Gastrocnemius medialis (tissue), 4 donors: ENCODE results near the gene PPP6R2. TPM values are rescaled to one million over a fixed set of nuclear protein-coding genes. Genes with fewer than 3 reads are reported as not detected.

ENCODE experiments used
- ATAC-seq, 2 donors: fragments of 150-250 bp; one replicate each; pipeline ENCODE4 v1.9.1; 2016
- DNase-seq, 2 donors: peaks; one replicate each; pipeline ENCODE4 v3.0.0-alpha.2; 2019
- H3K27ac ChIP-seq, 4 donors: fragments of 200-600 bp; sonication (generic); 1 replicate in 1 of 4; 2 replicates in 3 of 4; pipeline ENCODE4 v1.5.1; 2016 to 2018; ENCODE audit warnings: mild to moderate bottlenecking in 2 of 4, moderate library complexity in 1 of 4
- H3K27me3 ChIP-seq, 3 donors: fragments of 200-600 bp; sonication (generic) in 2 of 3; 1 replicate in 1 of 3; 2 replicates in 2 of 3; pipeline versions ENCODE4 v1.5.1 to v1.6.0; 2016 to 2019; ENCODE audit warnings: mild to moderate bottlenecking in 1 of 3, moderate library complexity in 1 of 3
- H3K36me3 ChIP-seq, 2 donors: fragments of 200-600 bp; sonication (generic) in 1 of 2; one replicate each; pipeline ENCODE4 v1.5.1; 2017 to 2018
- H3K4me1 ChIP-seq, 2 donors: fragments of 200-600 bp; sonication (generic) in 1 of 2; one replicate each; pipeline ENCODE4 v1.5.1; 2016 to 2017; ENCODE audit warnings: mild to moderate bottlenecking in 2 of 2
- H3K4me3 ChIP-seq, 4 donors: fragments of 200-600 bp; sonication (generic) in 3 of 4; 1 replicate in 1 of 4; 2 replicates in 3 of 4; pipeline ENCODE4 v1.5.1; 2016 to 2019; ENCODE audit warnings: mild to moderate bottlenecking in 2 of 4
- H3K9me3 ChIP-seq, 3 donors: fragments of 200-600 bp; sonication (generic) in 2 of 3; 1 replicate in 1 of 3; 2 replicates in 2 of 3; pipeline ENCODE4 v1.5.1; 2016 to 2019
- POLR2A ChIP-seq, 2 donors: fragments of 450-650 bp; IDR thresholded peaks; one replicate each; pipeline ENCODE4 v1.6.1; 2017; ENCODE audit warnings: antibody characterized with exemption in 2 of 2, mild to moderate bottlenecking in 2 of 2, moderate library complexity in 2 of 2
- in situ Hi-C, 4 donors: fragments of 200-750 bp; cut with MboI; loops; one replicate each; pipeline versions ENCODE4 v1.15.0 to v1.8.0; 2017; ENCODE audit warnings: low sequenced_read_pairs in 4 of 4
- intact Hi-C: fragments of 100-400 bp; cut with DNase I; formaldehyde crosslinking; loops from one replicate; pipeline ENCODE4 v1.15.1; 2023; ENCODE audit warnings: low total_unique reads
- total RNA-seq, 4 donors: library from RNA; depleted of rRNA; stranded (reverse); fragments of >200 nt; gene quantifications; one replicate each; pipeline versions ENCODE4 v1.1.0 to v1.2.3, GENCODE V29; 2016
- TF ChIP-seq, protein P1 (sequence below), 5 experiments: fragments of 450-650 bp in 3 of 5; fragments of 200-600 bp in 2 of 5; sonication (generic) in 2 of 5; IDR thresholded peaks in 4 of 5; conservative IDR thresholded peaks in 1 of 5; 1 replicate in 4 of 5; 2 replicates in 1 of 5; pipeline ENCODE4 v1.5.1; 2016 to 2019; ENCODE audit warnings: antibody characterized with exemption in 5 of 5, mild to moderate bottlenecking in 3 of 5, moderate library complexity in 3 of 5

The PPP6R2 gene
- total RNA-seq, 4 donors from 2014 or later: 55.7 to 96.2 (median 74.1) TPM

DNA sequence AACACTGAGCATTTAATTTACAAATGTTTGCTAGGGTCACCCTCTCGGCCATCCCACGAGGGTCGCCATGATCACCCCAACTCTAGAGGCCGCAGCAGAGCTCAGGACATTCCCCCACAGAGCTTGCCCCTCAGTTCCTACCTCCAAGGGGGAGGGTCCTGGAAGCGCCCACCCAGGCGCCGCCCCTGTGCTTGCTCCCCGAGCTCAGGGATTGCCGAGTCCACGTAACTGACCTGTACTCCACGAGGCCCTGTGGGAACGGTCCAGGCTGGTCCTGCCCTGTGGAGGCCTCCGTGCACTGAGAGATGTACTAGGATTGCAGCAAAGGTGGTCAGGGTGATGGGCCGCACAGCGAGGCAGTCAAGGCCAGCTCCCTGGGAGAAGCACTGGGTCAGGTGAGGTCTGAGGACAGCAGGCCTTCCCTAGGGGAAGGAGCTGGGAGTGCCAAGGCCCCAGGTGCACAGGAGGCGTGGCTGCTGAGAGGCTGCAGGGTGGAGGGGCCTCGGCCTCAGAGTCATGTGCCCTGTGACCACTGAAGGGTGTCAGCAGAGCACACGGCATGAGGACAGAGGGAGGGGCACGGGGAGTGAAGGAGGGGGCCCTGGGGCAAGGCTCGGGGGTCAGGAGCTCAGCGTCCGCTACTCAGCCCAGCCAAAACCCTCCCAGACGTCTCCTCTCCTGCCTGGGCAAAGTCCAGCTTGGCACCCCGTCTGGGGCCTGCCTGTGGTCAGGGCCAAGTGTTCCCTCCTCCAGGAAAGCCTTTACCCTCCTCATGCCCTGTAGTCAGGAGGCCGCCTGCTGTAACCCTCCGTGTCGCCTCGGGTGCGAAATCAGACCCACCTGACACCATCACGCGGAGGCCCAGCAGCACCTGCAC lies 141.1 kb downstream of the PPP6R2 start:
- TF ChIP-seq, protein P1, sequence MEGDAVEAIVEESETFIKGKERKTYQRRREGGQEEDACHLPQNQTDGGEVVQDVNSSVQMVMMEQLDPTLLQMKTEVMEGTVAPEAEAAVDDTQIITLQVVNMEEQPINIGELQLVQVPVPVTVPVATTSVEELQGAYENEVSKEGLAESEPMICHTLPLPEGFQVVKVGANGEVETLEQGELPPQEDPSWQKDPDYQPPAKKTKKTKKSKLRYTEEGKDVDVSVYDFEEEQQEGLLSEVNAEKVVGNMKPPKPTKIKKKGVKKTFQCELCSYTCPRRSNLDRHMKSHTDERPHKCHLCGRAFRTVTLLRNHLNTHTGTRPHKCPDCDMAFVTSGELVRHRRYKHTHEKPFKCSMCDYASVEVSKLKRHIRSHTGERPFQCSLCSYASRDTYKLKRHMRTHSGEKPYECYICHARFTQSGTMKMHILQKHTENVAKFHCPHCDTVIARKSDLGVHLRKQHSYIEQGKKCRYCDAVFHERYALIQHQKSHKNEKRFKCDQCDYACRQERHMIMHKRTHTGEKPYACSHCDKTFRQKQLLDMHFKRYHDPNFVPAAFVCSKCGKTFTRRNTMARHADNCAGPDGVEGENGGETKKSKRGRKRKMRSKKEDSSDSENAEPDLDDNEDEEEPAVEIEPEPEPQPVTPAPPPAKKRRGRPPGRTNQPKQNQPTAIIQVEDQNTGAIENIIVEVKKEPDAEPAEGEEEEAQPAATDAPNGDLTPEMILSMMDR (IDR thresholded peaks at IDR 0.05 in 4 of 5, conservative IDR thresholded peaks at IDR 0.05 in 1 of 5): no peak
- TF ChIP-seq POLR2A (IDR thresholded peaks at IDR 0.05): no peak

DNA sequence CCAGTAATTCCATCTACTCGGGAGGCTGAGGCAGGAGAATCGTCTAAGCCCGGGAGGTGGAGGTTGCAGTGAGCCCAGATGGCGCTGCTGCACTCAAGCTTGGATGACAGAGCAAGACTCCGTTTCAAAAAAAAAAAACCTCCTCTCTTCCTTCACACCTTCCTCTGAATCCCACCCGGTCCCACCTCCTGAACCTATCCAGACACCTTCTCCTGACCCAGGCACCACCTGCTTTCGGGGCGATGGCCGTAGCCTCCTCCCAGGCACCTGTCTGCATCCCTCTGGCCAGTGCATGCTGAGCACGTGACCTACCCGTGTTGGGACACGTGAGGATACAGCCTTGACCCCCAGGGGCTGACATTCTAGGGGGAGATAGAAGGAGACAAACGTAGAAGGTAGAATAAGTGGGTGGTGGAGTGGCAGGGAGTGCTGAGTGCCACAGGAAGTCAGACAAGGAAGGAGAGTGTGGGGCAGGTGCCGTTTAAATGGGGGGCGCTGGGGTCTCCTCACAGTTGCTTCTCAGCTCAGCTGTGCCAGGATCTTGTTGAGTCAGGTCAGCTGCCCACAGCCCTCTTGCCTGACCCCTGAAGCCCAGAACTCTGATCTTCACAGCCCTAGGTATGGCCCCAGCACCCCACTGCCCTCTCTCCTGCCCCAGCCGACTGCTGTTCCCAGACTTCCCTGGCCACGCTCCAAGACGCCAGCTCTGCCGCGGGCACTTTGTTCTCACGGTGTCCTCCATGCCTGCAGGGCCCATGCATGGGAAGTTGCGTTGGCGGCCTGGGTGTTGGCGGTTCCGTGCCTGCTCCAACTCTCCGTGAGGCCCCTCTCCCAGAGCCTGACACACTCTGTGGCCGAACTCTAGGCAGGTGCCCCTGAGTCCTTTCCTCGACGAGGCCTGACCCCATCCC lies 142.3 kb downstream of the PPP6R2 start:
- no peak for TF ChIP-seq POLR2A (IDR thresholded peaks at IDR 0.05)
- TF ChIP-seq, protein P1 (IDR thresholded peaks at IDR 0.05 in 4 of 5, conservative IDR thresholded peaks at IDR 0.05 in 1 of 5): no peak
- intact Hi-C loops: no loop called here
- Histone ChIP-seq H3K36me3 (no peaks in the 10 kb centered on the region), H3K9me3 (no peaks in the 10 kb centered on the region), H3K4me1 (no peaks in the 10 kb centered on the region), H3K4me3 (no peak overlapping the region), H3K27me3 (peaks cover 28 to 43% (median 36%) of the 10 kb centered on the region in 3 donors), H3K27ac (no peak overlapping the region)
- ATAC-seq (no peak), DNase-seq (no peak)
- in situ Hi-C loops: no loop called here

More for the DNA sequence above, 141.1 kb downstream of the PPP6R2 start:
- Histone ChIP-seq H3K4me3 (no peak overlapping the region), H3K9me3 (no peaks in the 10 kb centered on the region), H3K27ac (no peak overlapping the region), H3K27me3 (peaks cover 38 to 45% (median 43%) of the 10 kb centered on the region in 3 donors), H3K36me3 (no peaks in the 10 kb centered on the region), H3K4me1 (no peaks in the 10 kb centered on the region)
- DNase-seq (no peak), ATAC-seq (no peak)
- in situ Hi-C loops (no loop called here), intact Hi-C loops (no loop called here)

DNA sequence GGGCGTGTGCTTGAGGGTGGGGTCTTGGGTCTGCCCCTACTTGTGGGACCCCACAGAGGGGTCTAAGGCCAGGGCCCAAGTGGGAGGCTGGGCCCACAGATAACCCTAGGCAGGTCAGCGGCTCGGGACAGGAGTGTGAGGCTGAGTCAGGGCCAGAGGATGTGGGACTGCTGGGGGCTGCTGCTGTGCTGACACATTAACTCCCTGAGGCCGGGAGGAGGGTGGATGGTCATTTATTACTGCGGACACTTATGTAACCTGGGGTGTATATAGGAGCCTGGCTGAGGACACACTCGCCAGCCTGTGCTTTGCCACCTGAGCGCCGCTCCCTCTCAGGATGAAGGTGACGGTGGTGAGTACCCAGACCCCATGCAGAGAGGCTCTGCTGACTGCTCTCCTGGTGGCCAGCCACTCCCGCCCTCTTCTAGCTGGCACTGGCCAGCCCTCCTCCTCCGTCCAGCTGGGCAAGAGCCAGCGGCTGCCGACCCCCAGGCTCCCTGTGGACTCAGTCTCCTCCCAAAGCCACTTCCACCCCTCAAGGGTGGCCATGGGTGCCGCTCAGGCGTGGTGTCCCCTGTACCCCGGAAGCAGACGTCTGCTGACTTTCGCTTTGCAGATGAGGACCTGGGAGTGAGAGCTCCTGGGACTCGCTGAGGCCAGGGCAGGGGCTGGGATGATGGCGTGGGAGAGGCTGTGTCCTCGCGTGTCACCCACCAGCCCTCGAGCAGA lies 143.6 kb downstream of the PPP6R2 start, which contains the start of gene MIOX:
TSS of gene MIOX (plus strand) at position 299 of the 729 bp plus-strand sequence. CDS start at position 338, 39 bp downstream.
- no peak within 1 kb of the TSS for H3K27ac ChIP-seq
- H3K9me3 ChIP-seq: no peaks in the 10 kb centered on the region
- no peak within 1 kb of the TSS for H3K4me3 ChIP-seq
- TF ChIP-seq, protein P1 (IDR thresholded peaks at IDR 0.05 in 4 of 5, conservative IDR thresholded peaks at IDR 0.05 in 1 of 5): no peak
- TF ChIP-seq POLR2A (IDR thresholded peaks at IDR 0.05): no peak
- no peak for ATAC-seq
- in situ Hi-C loops: no loop called here
- H3K4me1 ChIP-seq: no peaks in the 10 kb centered on the region
- H3K27me3 ChIP-seq: peaks cover 18 to 32% (median 26%) of the 10 kb centered on the region in 3 donors
- no peak for DNase-seq
- intact Hi-C loops: no loop called here
- H3K36me3 ChIP-seq: no peaks in the 10 kb centered on the region

- Histone ChIP-seq H3K4me1 (no peaks in the 10 kb centered on the region), H3K36me3 (no peaks in the 10 kb centered on the region), H3K27me3 (peaks cover 10 to 25% (median 19%) of the 10 kb centered on the region in 3 donors), H3K27ac (no peak overlapping the region), H3K9me3 (no peaks in the 10 kb centered on the region), H3K4me3 (no peak overlapping the region)
- ATAC-seq (no peak), DNase-seq (no peak)
- intact Hi-C loops (no loop called here), in situ Hi-C loops (no loop called here)
- TF ChIP-seq POLR2A (IDR thresholded peaks at IDR 0.05): no peak
- TF ChIP-seq, protein P1 (IDR thresholded peaks at IDR 0.05 in 4 of 5, conservative IDR thresholded peaks at IDR 0.05 in 1 of 5): no peak
Observed at GRCh38 chr22:50487290-50488005, 144.3 kb downstream of the PPP6R2 start.
